NCI-H2029 treated with DMSO at 0.1 percent for 48 hours (cell line): ENCODE data around the gene CACNA1D.
"Not testable (repeated sequence)": the region's sequence is repeated elsewhere in the genome, so short reads cannot be mapped to it uniquely, and the experiment has no call there.

Experiments used
- DNase-seq: peaks from one replicate; lab custom pipeline; 2025; lab: John Stamatoyannopoulos, UW

The CACNA1D gene

GRCh38 chr3:53526704-53527055, 32.3 kb downstream of the CACNA1D start:
- no peak for DNase-seq

GRCh38 chr3:53530205-53530604, 35.8 kb downstream of the CACNA1D start:
- no peak for DNase-seq

GRCh38 chr3:53531749-53532148, 37.3 kb downstream of the CACNA1D start:
- DNase-seq = no peak

GRCh38 chr3:53533472-53533871, 39.1 kb downstream of the CACNA1D start:
- no peak for DNase-seq

GRCh38 chr3:53534216-53534615, 39.8 kb downstream of the CACNA1D start:
- no peak for DNase-seq

- no peak for DNase-seq
These were observed 40.4 kb downstream of the CACNA1D start for GRCh38 chr3:53534676-53535400.

GRCh38 chr3:53536282-53536681, 41.9 kb downstream of the CACNA1D start:
- DNase-seq = no peak

GRCh38 chr3:53544357-53544756, 49.9 kb downstream of the CACNA1D start:
- DNase-seq = no peak

- no peak for DNase-seq
These were observed 51.0 kb downstream of the CACNA1D start for GRCh38 chr3:53545310-53545995.

- DNase-seq = no peak
These were observed 51.6 kb downstream of the CACNA1D start for GRCh38 chr3:53545996-53546359.

GRCh38 chr3:53547327-53547726, 52.9 kb downstream of the CACNA1D start:
- no peak for DNase-seq

GRCh38 chr3:53550005-53550620, 55.7 kb downstream of the CACNA1D start:
- DNase-seq = no peak

GRCh38 chr3:53551324-53551723, 56.9 kb downstream of the CACNA1D start:
- DNase-seq = no peak

GRCh38 chr3:53552730-53553129, 58.3 kb downstream of the CACNA1D start:
- DNase-seq = no peak

- no peak for DNase-seq
These were observed 58.8 kb downstream of the CACNA1D start for GRCh38 chr3:53553200-53553599.

GRCh38 chr3:53554559-53555067, 60.2 kb downstream of the CACNA1D start:
- no peak for DNase-seq

- DNase-seq = no peak
These were observed 60.7 kb downstream of the CACNA1D start for GRCh38 chr3:53555068-53555588.

- DNase-seq = no peak
These were observed 72.2 kb downstream of the CACNA1D start for GRCh38 chr3:53566461-53567145.

- no peak for DNase-seq
These were observed 75.7 kb downstream of the CACNA1D start for GRCh38 chr3:53570081-53570480.

GRCh38 chr3:53570709-53571108, 76.3 kb downstream of the CACNA1D start:
- DNase-seq = no peak

GRCh38 chr3:53571264-53571663, 76.9 kb downstream of the CACNA1D start:
- DNase-seq = no peak

- not testable (repeated sequence) for DNase-seq
These were observed 77.8 kb downstream of the CACNA1D start for GRCh38 chr3:53572184-53572583.
